SK-N-SH treated with all-trans-retinoic acid at 6 μM for 48 hours (cell line): ENCODE measurements around the gene CYP27C1.

Source experiments
- ATAC-seq: fragments of 200-7000 bp; cut with Tn5 transposase; 3 replicates; pipeline ENCODE4 v1.9.1; 2020; ENCODE audit warnings: mild to moderate bottlenecking, moderate library complexity
- ARNTL ChIP-seq: fragments of 450-650 bp; formaldehyde crosslinking; IDR thresholded peaks from 2 replicates; pipeline ENCODE4 v1.5.0; 2020; ENCODE audit warnings: low read depth, mild to moderate bottlenecking, moderate library complexity, borderline replicate concordance
- BACH2 ChIP-seq: fragments of 250-450 bp; sonication (Bioruptor Pico); IDR thresholded peaks from 2 replicates; pipeline ENCODE4 v1.9.0; 2021; ENCODE audit warnings: mild to moderate bottlenecking, borderline replicate concordance
- CREB5 ChIP-seq: fragments of 250-450 bp; sonication (Bioruptor Pico); IDR thresholded peaks from 2 replicates; pipeline ENCODE4 v1.5.1; 2020; ENCODE audit warnings: low read depth, mild to moderate bottlenecking, moderate library complexity
- CSDC2 ChIP-seq: fragments of 250-450 bp; sonication (Bioruptor Pico); IDR thresholded peaks from 2 replicates; pipeline ENCODE4 v1.5.0; 2020; ENCODE audit warnings: mild to moderate bottlenecking, moderate library complexity
- CSRNP3 ChIP-seq: fragments of 250-450 bp; sonication (Bioruptor Pico); IDR thresholded peaks from 2 replicates; pipeline ENCODE4 v1.5.1; 2021; ENCODE audit warnings: mild to moderate bottlenecking, moderate library complexity
- ESRRG ChIP-seq: fragments of 250-450 bp; sonication (Bioruptor Pico); IDR thresholded peaks from 2 replicates; pipeline ENCODE4 v1.6.1; 2021; ENCODE audit warnings: mild to moderate bottlenecking
- GLIS3 ChIP-seq: fragments of 250-450 bp; sonication (Bioruptor Pico); IDR thresholded peaks from 2 replicates; pipeline ENCODE4 v1.5.0; 2020; ENCODE audit warnings: mild to moderate bottlenecking, moderate library complexity
- ISL1 ChIP-seq: fragments of 250-450 bp; sonication (Bioruptor Pico); IDR thresholded peaks from 2 replicates; pipeline ENCODE4 v2.1.2; 2022; ENCODE audit warnings: mild to moderate bottlenecking, moderate library complexity
- OSR1 ChIP-seq: fragments of 250-450 bp; sonication (Bioruptor Pico); IDR thresholded peaks from 2 replicates; pipeline ENCODE4 v1.8.0; 2022; ENCODE audit warnings: moderate library complexity, mild to moderate bottlenecking, inconsistent platforms
- PATZ1 ChIP-seq: fragments of 250-450 bp; sonication (Bioruptor Pico); IDR thresholded peaks from 2 replicates; pipeline ENCODE4 v1.8.0; 2020; ENCODE audit warnings: mild to moderate bottlenecking, moderate library complexity, borderline replicate concordance
- POU6F1 ChIP-seq: fragments of 250-450 bp; sonication (Bioruptor Pico); IDR thresholded peaks from 2 replicates; pipeline ENCODE4 v1.8.0; 2021; ENCODE audit warnings: low read depth, mild to moderate bottlenecking, moderate library complexity, borderline replicate concordance
- PPARA ChIP-seq: fragments of 250-450 bp; sonication (Bioruptor Pico); IDR thresholded peaks from 2 replicates; pipeline ENCODE4 v1.5.0; 2020; ENCODE audit warnings: mild to moderate bottlenecking, borderline replicate concordance
- RARB ChIP-seq: fragments of 250-450 bp; sonication (Bioruptor Pico); IDR thresholded peaks from 2 replicates; pipeline ENCODE4 v1.8.0; 2021; ENCODE audit warnings: mild to moderate bottlenecking, moderate library complexity
- SNAI2 ChIP-seq: fragments of 250-450 bp; sonication (Bioruptor Pico); IDR thresholded peaks from 2 replicates; pipeline ENCODE4 v1.5.0; 2020; ENCODE audit warnings: mild to moderate bottlenecking, moderate library complexity
- TCF4 ChIP-seq: fragments of 250-450 bp; sonication (Bioruptor Pico); IDR thresholded peaks from 2 replicates; pipeline ENCODE4 v1.8.0; 2021; ENCODE audit warnings: mild to moderate bottlenecking, moderate library complexity, borderline replicate concordance
- TOX ChIP-seq: fragments of 250-450 bp; sonication (Bioruptor Pico); IDR thresholded peaks from 2 replicates; pipeline ENCODE4 v1.8.0; 2021; ENCODE audit warnings: mild to moderate bottlenecking, moderate library complexity, borderline replicate concordance
- TSHZ2 ChIP-seq: fragments of 250-450 bp; sonication (Bioruptor Pico); IDR thresholded peaks from 2 replicates; pipeline ENCODE4 v1.5.0; 2020; ENCODE audit warnings: mild to moderate bottlenecking, moderate library complexity
- ZC3H10 ChIP-seq: fragments of 250-450 bp; sonication (Bioruptor Pico); IDR thresholded peaks from 2 replicates; pipeline ENCODE4 v1.5.1; 2021; ENCODE audit warnings: mild to moderate bottlenecking, moderate library complexity
- ZFP3 ChIP-seq: fragments of 250-450 bp; sonication (Bioruptor Pico); IDR thresholded peaks from 2 replicates; pipeline ENCODE4 v1.5.0; 2020; ENCODE audit warnings: mild to moderate bottlenecking, moderate library complexity
- ZFP30 ChIP-seq: fragments of 450-650 bp; formaldehyde crosslinking; IDR thresholded peaks from 2 replicates; pipeline ENCODE4 v1.5.0; 2022; ENCODE audit warnings: mild to moderate bottlenecking, moderate library complexity
- ZNF565 ChIP-seq: fragments of 450-650 bp; formaldehyde crosslinking; conservative IDR thresholded peaks from 2 replicates; pipeline ENCODE4 v1.5.0; 2020; ENCODE audit warnings: low read depth, mild to moderate bottlenecking, moderate library complexity
- ZNF70 ChIP-seq: fragments of 450-650 bp; formaldehyde crosslinking; IDR thresholded peaks from 2 replicates; pipeline ENCODE4 v1.5.0; 2020; ENCODE audit warnings: mild to moderate bottlenecking, moderate library complexity
- ZNF8 ChIP-seq: fragments of 450-650 bp; formaldehyde crosslinking; IDR thresholded peaks from 2 replicates; pipeline ENCODE4 v1.5.0; 2020; ENCODE audit warnings: mild to moderate bottlenecking, moderate library complexity

Gene CYP27C1

GRCh38 chr2:127256866-127257265 lies 36.8 kb upstream of the CYP27C1 start:
- no peak for ATAC-seq
- TF ChIP-seq ZNF70 (CRISPR knock-in tag) = no peak
- TF ChIP-seq CREB5 (CRISPR knock-in tag) = no peak

GRCh38 chr2:127256381-127256780 lies 36.3 kb upstream of the CYP27C1 start:
- TF ChIP-seq CSDC2 (CRISPR knock-in tag) (no peak), RARB (no peak), SNAI2 (CRISPR knock-in tag) (no peak), CREB5 (CRISPR knock-in tag) (no peak), PATZ1 (no peak), POU6F1 (no peak), TCF4 (CRISPR knock-in tag) (no peak), OSR1 (CRISPR knock-in tag) (no peak), ZNF565 (CRISPR knock-in tag) (no peak), ZNF70 (CRISPR knock-in tag) (no peak), ZC3H10 (CRISPR knock-in tag) (no peak), PPARA (CRISPR knock-in tag) (no peak), ARNTL (CRISPR knock-in tag) (no peak), ISL1 (CRISPR knock-in tag) (no peak), BACH2 (CRISPR knock-in tag) (no peak), TOX (no peak)
- no peak for ATAC-seq

- no peak for ATAC-seq
- TF ChIP-seq ZFP30 (CRISPR knock-in tag) (no peak), CREB5 (CRISPR knock-in tag) (no peak), ESRRG (CRISPR knock-in tag) (no peak), PATZ1 (no peak), TCF4 (CRISPR knock-in tag) (no peak), ARNTL (CRISPR knock-in tag) (no peak), CSDC2 (CRISPR knock-in tag) (no peak), ZNF8 (CRISPR knock-in tag) (no peak), POU6F1 (no peak), TSHZ2 (CRISPR knock-in tag) (no peak), ISL1 (CRISPR knock-in tag) (no peak), GLIS3 (no peak), ZC3H10 (CRISPR knock-in tag) (no peak), CSRNP3 (CRISPR knock-in tag) (no peak), RARB (no peak), ZFP3 (no peak), ZNF565 (CRISPR knock-in tag) (no peak)
Measured at GRCh38 chr2:127255721-127256120, 35.6 kb upstream of the CYP27C1 start.
